Epithelial cell of prostate (primary cell): Measurements from ENCODE around the gene PI4K2A.

Experiments used
- DNase-seq: peaks from one replicate; pipeline ENCODE4 v3.0.0-alpha.2; 2011; ENCODE audit warnings: low read depth, low spot score
- H3K27ac ChIP-seq: fragments of 450-650 bp; 2 replicates; pipeline ENCODE4 v1.5.1; 2017; ENCODE audit warnings: mild to moderate bottlenecking

The PI4K2A gene

GRCh38 chr10:97640174-97640867 is at the start of gene PI4K2A:
TSS of gene PI4K2A (plus strand) at chr10:97640671. CDS start at chr10:97640743, 72 bp downstream.
- DNase-seq: peak; percentile 95
- peak within 1 kb of the TSS; percentile 74 for H3K27ac ChIP-seq

GRCh38 chr10:97590748-97591495 is 49.5 kb upstream of the PI4K2A start:
- H3K27ac ChIP-seq: no peak overlapping the region
- DNase-seq: no peak

DNA sequence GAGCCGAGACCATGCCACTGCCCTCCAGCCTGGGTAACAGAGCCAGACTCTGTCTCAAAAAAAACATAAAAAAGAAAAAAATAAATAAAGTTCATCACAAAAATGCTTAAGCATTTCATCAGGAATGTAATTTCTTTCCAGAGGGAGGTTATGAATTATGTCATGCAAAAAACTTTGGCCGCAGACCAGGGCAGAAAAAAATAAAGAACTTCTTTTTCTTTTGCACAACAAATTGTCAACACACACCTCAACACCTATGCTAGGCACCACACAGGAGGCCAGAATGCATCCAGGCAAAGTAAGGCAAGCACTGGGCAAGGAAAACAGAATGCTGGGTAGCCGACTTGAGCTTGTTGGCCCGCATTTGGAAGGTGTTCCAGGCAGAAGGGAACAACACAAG is 47.0 kb upstream of the PI4K2A start:
- H3K27ac ChIP-seq: no peak overlapping the region
- DNase-seq: no peak

DNA sequence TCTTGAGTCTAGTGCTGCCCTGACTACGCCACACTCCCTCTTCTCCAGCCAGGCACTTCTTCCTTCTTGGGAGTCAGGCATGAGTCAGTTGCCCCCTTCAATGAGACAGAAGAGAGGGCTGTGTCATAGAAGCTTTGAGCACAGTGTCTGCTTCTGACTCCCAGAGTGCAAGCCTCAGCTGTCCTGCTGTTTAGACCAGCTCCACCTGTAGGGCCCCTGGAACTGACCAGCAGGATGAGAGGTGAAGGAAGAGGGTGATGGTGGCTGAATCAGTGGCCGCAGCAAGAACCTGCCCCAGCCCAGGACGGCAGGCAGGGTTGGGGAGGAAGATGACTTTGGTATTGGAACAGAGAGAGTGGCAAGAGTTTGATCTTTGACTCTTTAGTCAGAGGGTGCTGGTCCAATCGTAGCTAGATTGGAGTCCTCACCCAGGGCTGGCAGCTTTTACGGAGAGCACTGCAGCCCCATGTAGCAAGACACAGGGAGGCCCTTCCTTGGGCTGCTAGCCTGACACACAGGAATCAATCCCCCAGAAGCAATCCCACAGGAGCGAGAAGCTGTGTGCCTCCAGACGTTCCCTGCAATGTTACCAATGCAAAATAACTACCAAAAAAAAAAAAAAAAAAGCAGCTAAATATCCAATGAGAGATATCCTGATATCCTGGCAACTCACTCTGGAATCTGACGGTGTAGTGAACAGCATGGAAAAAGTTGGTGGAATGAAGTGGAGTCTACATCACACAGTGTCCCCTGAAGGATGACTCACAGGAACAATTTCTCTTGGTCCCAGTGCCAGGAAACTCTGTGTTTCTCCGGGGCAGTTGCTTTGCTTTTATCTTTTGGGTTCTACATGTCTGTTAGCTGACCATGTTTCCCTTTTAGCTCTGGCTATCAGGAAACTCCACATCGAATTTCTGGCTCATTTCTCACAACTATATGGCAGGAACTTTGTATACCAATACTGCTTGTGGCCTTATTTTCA is 44.1 kb upstream of the PI4K2A start:
- peak; percentile 46 for DNase-seq
- peak overlapping the region; percentile 45 for H3K27ac ChIP-seq

- DNase-seq: no peak
- H3K27ac ChIP-seq: no peak overlapping the region
Observed at GRCh38 chr10:97597778-97598177, 42.7 kb upstream of the PI4K2A start.

DNA sequence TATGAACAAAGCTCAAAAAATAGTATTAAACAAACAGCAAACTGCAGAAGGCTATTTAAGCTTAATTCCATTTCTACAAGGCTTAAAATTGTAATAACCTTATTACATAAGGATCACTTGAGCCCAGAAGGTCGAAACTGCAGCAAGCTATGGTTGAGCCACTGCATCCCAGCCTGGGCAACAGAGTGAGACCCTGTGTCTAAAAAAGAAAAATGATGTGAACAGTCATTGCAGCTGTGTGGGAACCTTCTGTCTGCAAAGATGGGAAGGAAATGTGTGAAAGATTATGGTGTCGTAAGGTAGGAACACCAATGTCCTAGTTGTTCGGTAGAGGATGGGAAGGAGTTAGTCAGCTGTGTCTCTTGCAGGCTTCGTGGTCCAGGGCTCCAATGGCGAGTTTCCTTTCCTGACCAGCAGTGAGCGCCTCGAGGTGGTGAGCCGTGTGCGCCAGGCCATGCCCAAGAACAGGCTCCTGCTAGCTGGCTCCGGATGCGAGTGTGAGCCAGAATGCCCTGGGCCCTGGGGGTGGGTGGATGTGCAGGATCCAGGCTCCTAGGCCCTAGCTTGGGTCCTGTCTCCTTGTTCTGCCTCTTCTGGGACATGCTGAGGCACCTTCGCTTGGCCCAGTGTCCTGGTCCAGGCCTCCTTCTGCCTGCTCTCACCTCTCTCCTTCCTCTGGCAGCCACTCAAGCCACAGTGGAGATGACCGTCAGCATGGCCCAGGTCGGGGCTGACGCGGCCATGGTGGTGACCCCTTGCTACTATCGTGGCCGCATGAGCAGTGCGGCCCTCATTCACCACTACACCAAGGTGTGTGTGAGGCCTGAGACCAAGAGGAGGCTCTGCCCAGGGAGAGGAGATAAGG is 41.8 kb upstream of the PI4K2A start:
- DNase-seq: no peak
- H3K27ac ChIP-seq: no peak overlapping the region

DNA sequence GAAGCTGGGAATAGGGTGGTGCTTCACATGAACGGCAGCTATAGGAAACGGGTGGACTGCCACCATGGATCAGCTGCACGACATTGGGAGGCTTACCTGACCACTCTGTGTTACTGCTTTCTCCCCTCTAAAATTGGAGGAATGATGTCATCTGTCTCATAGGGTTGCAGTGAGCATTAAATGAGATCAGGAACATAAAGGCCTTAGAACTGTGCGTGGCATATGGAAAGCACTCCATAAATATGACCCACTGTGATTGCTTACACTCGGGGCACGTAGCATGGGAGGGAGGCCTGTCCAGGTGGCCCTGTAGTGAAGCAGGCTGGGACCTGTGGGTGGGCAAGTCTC is 41.2 kb upstream of the PI4K2A start:
- H3K27ac ChIP-seq: no peak overlapping the region
- no peak for DNase-seq

DNA sequence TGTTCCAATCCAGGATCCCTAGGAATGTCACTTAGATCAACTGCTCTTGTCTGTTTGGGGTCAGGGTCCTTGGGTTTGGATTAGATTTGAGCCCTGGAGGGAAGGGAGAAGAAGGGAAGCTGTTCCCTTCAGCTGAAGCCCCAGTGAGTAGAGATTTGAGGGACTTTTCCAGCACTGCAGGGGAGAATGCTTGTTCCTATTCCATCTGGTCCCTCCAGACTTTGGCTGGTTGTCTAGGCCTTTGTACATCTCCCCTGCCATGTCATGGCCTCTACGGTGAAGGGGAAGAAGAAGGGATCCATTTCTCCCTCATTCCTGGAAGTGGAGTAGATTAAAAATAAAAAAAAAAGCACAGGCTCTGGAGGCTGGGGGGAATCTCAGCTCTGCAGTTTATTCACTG is 39.9 kb upstream of the PI4K2A start:
- H3K27ac ChIP-seq: no peak overlapping the region
- DNase-seq: no peak

DNA sequence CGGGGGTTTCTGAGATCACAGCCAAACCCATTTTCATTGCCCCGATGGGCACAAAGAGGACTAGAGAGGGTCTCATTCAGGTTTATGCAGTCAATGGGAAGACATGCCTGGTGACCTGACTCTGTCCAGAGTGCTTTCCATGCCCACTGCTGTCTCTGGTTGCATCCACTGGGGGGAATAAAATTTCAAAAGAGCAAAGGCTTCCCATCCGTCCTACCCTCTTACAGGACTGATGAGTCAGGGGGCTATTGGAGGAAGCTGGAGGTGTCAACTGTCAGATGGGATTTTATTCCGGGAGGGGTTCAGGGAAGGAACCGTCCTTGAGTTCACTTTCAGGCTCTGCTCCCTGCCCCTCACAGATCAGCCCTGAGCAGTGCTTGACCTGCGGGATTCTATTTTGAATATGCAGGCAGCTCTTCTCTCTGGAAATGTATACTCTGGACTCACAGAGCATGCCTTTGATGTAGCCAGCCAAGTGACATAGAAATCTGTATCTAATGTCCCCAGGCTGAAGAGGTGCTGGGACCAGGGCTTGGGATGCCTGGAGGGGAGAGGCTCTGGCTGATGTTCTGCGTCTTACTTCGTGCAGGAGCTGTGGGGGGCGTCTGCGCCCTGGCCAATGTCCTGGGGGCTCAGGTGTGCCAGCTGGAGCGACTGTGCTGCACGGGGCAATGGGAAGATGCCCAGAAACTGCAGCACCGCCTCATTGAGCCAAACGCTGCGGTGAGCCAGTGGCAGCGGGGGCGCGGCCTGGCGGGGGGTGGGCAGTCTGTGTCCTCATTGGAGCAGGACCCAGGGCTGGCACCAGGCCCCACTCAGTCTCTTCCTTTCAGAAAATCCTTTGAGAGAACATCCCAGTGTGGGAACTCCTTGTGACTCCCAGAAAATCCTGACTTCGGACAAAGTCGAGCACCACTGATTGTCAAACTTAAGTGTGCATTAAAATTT is 38.9 kb upstream of the PI4K2A start:
- no peak for DNase-seq
- H3K27ac ChIP-seq: no peak overlapping the region

DNA sequence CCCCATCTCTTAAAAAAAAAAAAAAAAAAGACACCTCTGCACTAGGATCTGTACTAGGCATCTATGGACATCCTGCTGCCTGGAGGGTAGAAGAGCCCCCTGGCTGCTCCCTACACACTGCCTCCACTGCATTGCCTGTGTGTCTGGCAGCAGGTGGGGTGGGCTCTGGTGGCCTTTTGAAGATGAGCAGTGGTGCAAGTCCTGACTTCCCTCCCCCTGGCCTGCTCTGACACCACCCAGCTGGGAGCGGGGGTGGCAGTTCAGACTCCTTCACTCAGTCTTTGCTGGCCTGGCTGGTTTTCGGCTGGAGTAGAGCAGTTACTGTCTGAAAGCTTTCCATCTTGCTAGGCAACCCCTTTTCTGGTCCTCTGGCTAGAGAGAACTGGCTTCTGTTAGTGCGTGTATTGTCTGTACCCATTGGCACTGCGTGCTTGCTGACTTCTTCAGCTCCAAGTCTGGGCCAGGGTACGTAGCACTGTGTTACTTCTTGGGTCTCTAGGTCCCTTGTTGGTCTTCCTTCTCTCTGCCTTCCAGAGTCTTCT is 33.3 kb upstream of the PI4K2A start:
- H3K27ac ChIP-seq: no peak overlapping the region
- no peak for DNase-seq

GRCh38 chr10:97608991-97609561 is 31.4 kb upstream of the PI4K2A start:
- no peak for DNase-seq
- no peak overlapping the region for H3K27ac ChIP-seq

- DNase-seq: no peak
- no peak overlapping the region for H3K27ac ChIP-seq
Observed at GRCh38 chr10:97611473-97611872, 29.0 kb upstream of the PI4K2A start.

GRCh38 chr10:97612386-97612785 is 28.1 kb upstream of the PI4K2A start:
- no peak for DNase-seq
- no peak overlapping the region for H3K27ac ChIP-seq

DNA sequence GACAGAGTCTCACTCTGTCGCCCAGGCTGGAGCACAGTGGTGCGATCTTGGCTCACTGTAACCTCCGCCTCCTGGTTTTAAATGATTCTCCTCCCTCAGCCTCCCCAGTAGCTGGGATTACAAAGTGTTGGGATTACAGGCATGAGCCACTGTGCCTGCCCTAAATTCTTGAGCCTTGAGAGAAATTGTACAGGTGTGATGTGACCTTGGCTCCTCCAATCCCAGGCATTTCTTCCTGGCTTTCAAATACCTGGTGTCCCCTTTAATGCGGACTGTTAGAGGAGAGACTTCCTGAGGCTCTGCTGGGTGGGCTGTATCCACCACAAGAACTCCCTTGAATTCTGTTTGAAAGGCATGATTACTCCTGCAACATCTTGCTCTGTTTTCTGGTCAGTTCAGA is 22.2 kb upstream of the PI4K2A start:
- no peak overlapping the region for H3K27ac ChIP-seq
- no peak for DNase-seq

- no peak for DNase-seq
- no peak overlapping the region for H3K27ac ChIP-seq
Observed at GRCh38 chr10:97618733-97619132, 21.7 kb upstream of the PI4K2A start.

DNA sequence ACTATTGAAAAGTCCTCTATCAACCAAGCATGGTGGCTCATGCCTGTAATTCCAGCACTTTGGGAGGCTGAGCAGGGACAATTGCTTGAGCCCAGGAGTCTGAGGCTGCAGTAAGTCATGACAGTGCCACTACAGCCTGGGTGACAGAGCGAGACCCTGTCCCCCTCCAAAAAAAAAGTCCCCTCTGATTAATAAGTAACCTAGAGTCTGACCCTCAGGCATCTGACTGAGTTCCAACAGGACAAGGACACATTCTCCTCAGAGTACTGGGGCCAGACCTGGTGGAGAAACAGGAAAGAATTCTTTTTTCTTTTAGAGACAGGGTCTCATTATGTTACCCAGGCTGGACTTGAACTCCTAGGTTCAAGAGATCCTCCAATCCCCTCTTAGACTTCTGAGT is 17.2 kb upstream of the PI4K2A start:
- no peak overlapping the region for H3K27ac ChIP-seq
- DNase-seq: no peak

- H3K27ac ChIP-seq: no peak overlapping the region
- DNase-seq: no peak
Observed at GRCh38 chr10:97627731-97628130, 12.7 kb upstream of the PI4K2A start.

DNA sequence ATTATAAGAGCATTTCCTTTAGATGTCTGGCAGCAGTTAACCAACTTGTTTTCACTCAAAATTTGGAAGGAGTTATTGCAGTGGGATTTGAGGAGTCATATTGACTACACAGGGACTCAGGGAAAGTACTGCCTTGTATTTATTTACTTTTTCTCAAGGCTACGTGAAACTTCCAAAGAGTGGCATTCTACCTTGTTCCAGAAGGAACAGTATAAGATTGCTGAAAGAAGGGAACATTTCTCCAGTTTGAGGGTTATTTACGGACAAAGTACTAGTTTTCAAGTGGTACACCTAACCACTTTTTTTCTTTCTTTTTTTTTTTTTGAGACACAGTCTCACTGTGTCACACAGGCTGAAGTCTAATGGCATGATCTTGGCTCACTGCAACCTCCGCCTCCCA is 12.2 kb upstream of the PI4K2A start:
- no peak for DNase-seq
- no peak overlapping the region for H3K27ac ChIP-seq
